GM23338 (cell line): Measurements from ENCODE around the gene SLC9C1. TPM values are rescaled to one million over a fixed set of nuclear protein-coding genes. Genes with fewer than 3 reads are reported as not detected.
A peak's percentile ranks its signal among the peaks of the same experiment; 100 is the strongest.

ENCODE experiments used
- ATAC-seq: fragments of 200-7000 bp; cut with Tn5 transposase; 3 replicates; pipeline ENCODE4 v1.9.1; 2020
- DNase-seq: peaks from one replicate; pipeline ENCODE4 v3.0.0-alpha.2; 2015; ENCODE audit warnings: low spot score
- H2AFZ ChIP-seq: fragments of 200-600 bp; sonication (generic); 2 replicates; pipeline ENCODE4 v1.8.0; 2016; ENCODE audit warnings: antibody characterized with exemption, mild to moderate bottlenecking, moderate library complexity
- H3F3A ChIP-seq: fragments of 200-600 bp; sonication (generic); replicated peaks from 2 replicates; pipeline ENCODE4 v1.8.0; 2017; ENCODE audit warnings: antibody characterized with exemption, mixed run types, low read depth
- H3K27ac ChIP-seq: fragments of 200-600 bp; sonication (generic); 2 replicates; pipeline ENCODE4 v1.6.1; 2016; ENCODE audit warnings: low read depth
- H3K27me3 ChIP-seq: fragments of 200-600 bp; sonication (generic); 2 replicates; pipeline ENCODE4 v1.8.0; 2016; ENCODE audit warnings: mild to moderate bottlenecking, mixed run types, moderate library complexity; ENCODE audit not compliant: insufficient read depth
- H3K36me3 ChIP-seq: fragments of 200-600 bp; sonication (generic); 2 replicates; pipeline ENCODE4 v1.8.0; 2016; ENCODE audit warnings: mild to moderate bottlenecking; ENCODE audit not compliant: insufficient read depth
- H3K4me1 ChIP-seq: fragments of 200-600 bp; sonication (generic); 2 replicates; pipeline ENCODE4 v1.8.0; 2016; ENCODE audit warnings: mild to moderate bottlenecking, moderate library complexity; ENCODE audit not compliant: insufficient read depth
- H3K4me2 ChIP-seq: fragments of 200-600 bp; sonication (generic); 2 replicates; pipeline ENCODE4 v1.7.1; 2017; ENCODE audit warnings: mixed run types
- H3K4me3 ChIP-seq: fragments of 200-600 bp; sonication (generic); 2 replicates; pipeline ENCODE4 v1.6.1; 2016; ENCODE audit warnings: mixed run types
- H3K79me2 ChIP-seq: fragments of 200-600 bp; sonication (generic); replicated peaks from 2 replicates; pipeline ENCODE4 v1.8.0; 2017; ENCODE audit warnings: mild to moderate bottlenecking; ENCODE audit not compliant: insufficient read depth
- H3K9me2 ChIP-seq: fragments of 200-600 bp; sonication (generic); 2 replicates; pipeline ENCODE4 v1.8.0; 2017; ENCODE audit not compliant: insufficient read depth
- H4K20me1 ChIP-seq: fragments of 200-600 bp; sonication (generic); replicated peaks from 2 replicates; pipeline ENCODE4 v1.8.0; 2017; ENCODE audit warnings: mild to moderate bottlenecking; ENCODE audit not compliant: insufficient read depth
- H3K27ac Mint-ChIP-seq: 2 replicates; pipeline ENCODE4 v1.8.0; 2020; ENCODE audit warnings: inconsistent platforms, mild to moderate bottlenecking, moderate library complexity, mixed read lengths
- H3K27me3 Mint-ChIP-seq: 3 replicates; pipeline ENCODE4 v1.8.0; 2022; ENCODE audit warnings: low read depth, mild to moderate bottlenecking, moderate library complexity, mixed read lengths, inconsistent platforms; ENCODE audit not compliant: insufficient read depth, poor library complexity
- H3K36me3 Mint-ChIP-seq: 3 replicates; pipeline ENCODE4 v1.8.0; 2021; ENCODE audit warnings: low read depth, mild to moderate bottlenecking, inconsistent platforms, moderate library complexity, mixed read lengths
- H3K4me1 Mint-ChIP-seq: 3 replicates; pipeline ENCODE4 v1.8.0; 2020; ENCODE audit warnings: mild to moderate bottlenecking, inconsistent platforms, mixed read lengths
- H3K4me3 Mint-ChIP-seq: 3 replicates; pipeline ENCODE4 v1.8.0; 2021; ENCODE audit warnings: moderate library complexity, mild to moderate bottlenecking, inconsistent platforms, mixed read lengths
- H3K9me3 Mint-ChIP-seq: 3 replicates; pipeline ENCODE4 v1.8.0; 2020; ENCODE audit warnings: moderate library complexity, mild to moderate bottlenecking, inconsistent platforms, mixed read lengths
- ETS1 ChIP-seq: IDR thresholded peaks from 2 replicates; pipeline ENCODE4 v1.6.1; 2016; ENCODE audit warnings: antibody characterized with exemption
- NANOG ChIP-seq: IDR thresholded peaks from 2 replicates; pipeline ENCODE4 v1.6.1; 2016; ENCODE audit warnings: antibody characterized with exemption, borderline replicate concordance
- POLR2AphosphoS5 ChIP-seq: IDR thresholded peaks from 2 replicates; pipeline ENCODE4 v1.6.1; 2016; ENCODE audit warnings: antibody characterized with exemption, low read depth
- REST ChIP-seq: IDR thresholded peaks from one replicate; pipeline ENCODE4 v1.6.1; 2018; ENCODE audit warnings: antibody characterized with exemption; ENCODE audit not compliant: unreplicated experiment
- ZNF331 ChIP-seq: fragments of 250-450 bp; sonication (Bioruptor Pico); IDR thresholded peaks from 2 replicates; pipeline ENCODE4 v1.5.0; 2020; ENCODE audit warnings: low read depth, mild to moderate bottlenecking, moderate library complexity
- ZNF462 ChIP-seq: fragments of 250-450 bp; sonication (Bioruptor Pico); IDR thresholded peaks from 2 replicates; pipeline ENCODE4 v1.5.0; 2020; ENCODE audit warnings: mild to moderate bottlenecking, moderate library complexity
- polyA plus RNA-seq: library from polyadenylated mRNA; unstranded; fragments of >200 nt; fragmentation: Nextera tagmentation; extraction: Ambion mirVana; gene quantifications from 2 replicates; pipeline ENCODE4 v1.2.1, GENCODE V29; 2016
- total RNA-seq: library from RNA; depleted of rRNA; stranded (reverse); fragments of >200 nt; shearing (Covaris generic); gene quantifications from 2 replicates; pipeline ENCODE4 v1.2.3, GENCODE V29; 2014

SLC9C1 gene
- total and polyA plus RNA-seq, 2 experiments from 2014 or later, result 0.97 to 1.8 TPM

- no peak for TF ChIP-seq REST
- TF ChIP-seq ETS1, result peak; percentile 52; the same call in 1 of the 2 replicates
- TF ChIP-seq ZNF331 (CRISPR knock-in tag), result no peak
- peak; percentile 86 for TF ChIP-seq POLR2AphosphoS5
Observed at GRCh38 chr3:112302881-112303763, 9.1 kb upstream of the SLC9C1 start (continued).

GRCh38 chr3:112302150-112302830 is 8.3 kb upstream of the SLC9C1 start:
- Mint-ChIP-seq H3K9me3 (peaks cover 3% of the 10 kb centered on the region; the same call in 2 of the 3 replicates), H3K27me3 (peaks cover 1% of the 10 kb centered on the region), H3K27ac (no peak overlapping the region), H3K36me3 (peaks cover 13% of the 10 kb centered on the region; the same call in 2 of the 3 replicates), H3K4me1 (peaks cover 20% of the 10 kb centered on the region), H3K4me3 (no peak overlapping the region)
- Histone ChIP-seq H3K27ac (peak overlapping the region; percentile 95), H3F3A (peaks cover 20% of the 10 kb centered on the region; the same call in 1 of the 2 replicates), H3K79me2 (no peaks in the 10 kb centered on the region), H3K36me3 (no peaks in the 10 kb centered on the region), H3K9me2 (no peaks in the 10 kb centered on the region), H2AFZ (no peak overlapping the region), H3K4me3 (peak overlapping the region; percentile 28; the same call in 1 of the 2 replicates), H3K4me2 (peak overlapping the region; percentile 58), H3K4me1 (peaks cover 42% of the 10 kb centered on the region), H4K20me1 (no peaks in the 10 kb centered on the region), H3K27me3 (no peaks in the 10 kb centered on the region)
- peak; percentile 41 for DNase-seq
- peak; percentile 9 for ATAC-seq
- TF ChIP-seq ZNF462 (CRISPR knock-in tag), result no peak
- TF ChIP-seq ETS1, result no peak
- no peak for TF ChIP-seq NANOG
